SH-SY5Y (cell line): ENCODE results near the gene GNAI3.

Experiments used
- GATA2 ChIP-seq: IDR thresholded peaks from 2 replicates; pipeline ENCODE4 v1.6.1; 2011; ENCODE audit warnings: mild to moderate bottlenecking, low read depth, low read length
- GATA3 ChIP-seq: IDR thresholded peaks from 2 replicates; pipeline ENCODE4 v1.6.1; 2011; ENCODE audit warnings: low read depth, mild to moderate bottlenecking, low read length, moderate library complexity

DNA sequence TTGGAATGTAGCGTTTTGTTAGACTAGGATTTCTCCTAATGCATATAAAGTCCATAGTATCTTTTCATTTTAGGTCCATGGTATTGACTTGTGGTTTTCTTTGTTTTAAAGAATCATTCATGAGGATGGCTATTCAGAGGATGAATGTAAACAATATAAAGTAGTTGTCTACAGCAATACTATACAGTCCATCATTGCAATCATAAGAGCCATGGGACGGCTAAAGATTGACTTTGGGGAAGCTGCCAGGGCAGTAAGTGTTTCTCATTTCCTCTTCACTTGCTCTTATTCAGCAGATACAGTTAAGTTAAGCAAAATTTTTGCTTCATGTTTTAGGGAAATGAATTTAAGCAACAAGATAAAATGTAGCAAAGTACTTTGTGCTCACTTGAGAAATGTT lies 25.4 kb downstream of the GNAI3 start:
- TF ChIP-seq GATA2 (no peak), GATA3 (no peak)
